ENCODE measurements around the gene NEDD4L.

NEDD4L gene

DNA sequence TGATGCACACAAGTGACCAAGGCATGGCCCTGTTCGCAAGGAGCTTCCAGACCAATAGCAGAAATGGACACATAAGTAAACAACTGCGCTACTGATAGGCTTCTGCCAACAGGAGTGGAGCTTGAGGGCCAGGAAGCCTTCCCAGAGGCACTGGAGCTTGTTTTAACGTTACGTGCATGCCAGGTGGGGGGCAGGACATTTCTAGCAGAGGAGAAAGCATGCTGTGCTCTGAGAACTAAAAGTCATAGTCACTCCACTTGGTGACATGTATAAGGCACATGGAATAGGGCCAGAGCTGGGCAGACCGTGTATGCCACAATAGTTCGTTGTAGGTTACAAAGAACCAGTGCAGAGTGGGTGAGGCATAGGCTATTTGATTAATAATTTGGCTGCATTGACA lies 184.2 kb downstream of the NEDD4L start:
- in situ Hi-C loops (cut with MboI; ENCODE audit: low sequenced_read_pairs), result no loop called here

DNA sequence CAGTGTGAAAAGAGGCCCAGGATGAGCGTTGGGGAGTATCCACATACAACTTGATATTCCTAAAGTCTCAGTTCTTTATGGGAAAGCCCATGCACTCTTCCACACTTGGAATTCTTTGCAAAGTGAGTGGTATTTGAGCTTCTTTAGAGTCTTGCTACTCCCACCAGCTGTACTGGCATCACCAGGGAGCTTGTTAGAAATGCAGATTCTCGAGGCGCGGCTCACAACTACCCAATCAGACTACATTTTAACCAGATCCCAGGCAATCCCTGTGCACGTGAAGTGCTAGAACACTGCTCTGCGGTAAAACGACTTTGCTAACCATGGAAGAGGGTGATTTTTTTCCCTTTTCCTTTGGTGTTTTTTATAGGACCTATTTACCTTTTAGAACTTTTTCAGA lies 184.7 kb downstream of the NEDD4L start:
- in situ Hi-C loops (cut with MboI; ENCODE audit: low sequenced_read_pairs), result no loop called here

DNA sequence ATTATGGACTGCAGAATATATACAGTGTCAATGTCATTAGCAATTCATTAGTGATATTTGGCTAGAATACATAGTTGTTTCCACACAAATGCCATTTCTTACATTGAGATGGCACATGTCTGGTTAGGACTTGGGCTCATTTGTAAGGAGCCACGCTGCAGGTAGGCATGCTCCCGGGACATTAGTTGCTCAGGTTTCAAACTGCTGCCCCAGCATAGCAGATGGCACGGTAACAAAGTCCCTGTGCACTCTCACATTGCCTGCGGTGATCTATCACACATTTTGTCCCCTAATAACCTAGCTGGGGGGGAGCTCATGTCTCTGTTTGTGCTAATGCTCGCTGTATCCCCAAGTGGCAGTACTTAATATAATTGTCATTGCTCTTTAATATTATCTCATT lies 185.1 kb downstream of the NEDD4L start:
- in situ Hi-C loops (cut with MboI; ENCODE audit: low sequenced_read_pairs), result no loop called here

DNA sequence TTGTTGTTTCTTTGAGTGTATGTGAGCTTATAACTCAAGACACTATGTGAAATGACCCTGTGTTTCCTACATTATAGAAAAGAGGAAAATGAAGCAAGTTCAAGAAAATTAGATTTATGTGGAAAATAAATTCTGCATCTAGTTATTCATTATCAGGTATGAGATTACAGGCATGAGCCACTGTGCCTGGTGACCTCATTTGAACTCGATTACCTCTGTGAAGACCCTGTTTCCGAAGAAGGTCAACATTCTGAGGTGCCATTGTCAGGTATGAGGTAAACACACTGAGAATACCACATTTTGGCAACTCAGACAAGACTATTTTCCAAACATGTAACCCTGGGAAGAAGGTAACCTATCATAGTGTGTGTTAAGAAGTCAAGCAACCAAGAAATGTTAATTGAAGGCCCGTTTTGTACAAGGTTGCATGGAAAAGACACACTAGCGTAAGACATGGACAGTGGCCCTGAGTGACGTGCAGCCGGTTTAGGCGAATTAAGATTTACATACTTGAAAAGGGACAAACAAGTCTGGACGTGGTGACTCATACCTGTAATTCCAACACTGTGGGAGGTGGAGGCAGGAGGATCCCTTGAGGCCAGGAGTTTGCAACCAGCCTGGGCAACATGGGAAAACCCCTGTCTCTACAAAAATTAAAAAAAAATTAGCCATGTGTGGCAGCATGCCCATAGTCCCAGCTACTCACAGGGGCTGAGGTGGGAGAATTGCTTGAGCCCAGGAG lies 186.6 kb downstream of the NEDD4L start:
- in situ Hi-C loops (cut with MboI; ENCODE audit: low sequenced_read_pairs), result no loop called here

DNA sequence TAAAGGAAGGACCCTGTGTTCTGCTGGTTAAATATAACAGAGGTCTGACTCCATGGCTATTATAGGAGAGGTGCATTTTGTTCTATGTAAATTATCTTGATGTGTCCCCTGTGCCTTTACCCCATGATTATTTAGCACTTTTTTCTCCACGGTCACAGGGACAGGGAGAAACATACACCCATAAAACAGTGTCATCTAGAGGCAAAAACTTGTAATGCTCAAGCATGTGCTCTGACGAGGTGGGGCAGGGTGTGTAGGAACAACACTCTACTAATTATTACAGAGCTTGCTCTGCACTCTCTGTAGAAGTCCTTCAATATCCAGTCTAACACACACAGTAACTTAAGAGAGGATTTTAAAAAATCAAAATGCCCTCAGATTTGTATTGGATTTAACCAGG lies 187.9 kb downstream of the NEDD4L start:
- in situ Hi-C loops (cut with MboI; ENCODE audit: low sequenced_read_pairs), result no loop called here

DNA sequence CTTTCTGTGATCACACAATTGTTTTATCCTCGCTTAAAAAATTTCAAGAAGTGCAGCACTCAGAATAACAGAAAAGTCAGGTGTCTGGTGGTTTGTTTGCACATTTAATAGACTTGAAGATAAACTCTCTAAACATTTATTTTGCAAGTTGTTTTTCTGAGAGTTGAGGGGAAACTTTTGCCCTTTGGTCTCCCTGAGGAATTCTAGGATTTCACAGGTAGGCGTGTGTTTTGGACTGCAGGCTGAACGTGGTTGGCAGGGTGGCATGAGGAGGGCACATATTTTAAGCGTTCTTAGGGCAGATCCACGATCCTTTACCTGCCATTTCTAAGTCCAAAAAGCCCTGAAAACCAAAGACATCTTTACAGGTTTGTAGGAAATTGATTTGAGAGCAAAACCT lies 188.6 kb downstream of the NEDD4L start:
- in situ Hi-C loops (cut with MboI; ENCODE audit: low sequenced_read_pairs), result no loop called here

DNA sequence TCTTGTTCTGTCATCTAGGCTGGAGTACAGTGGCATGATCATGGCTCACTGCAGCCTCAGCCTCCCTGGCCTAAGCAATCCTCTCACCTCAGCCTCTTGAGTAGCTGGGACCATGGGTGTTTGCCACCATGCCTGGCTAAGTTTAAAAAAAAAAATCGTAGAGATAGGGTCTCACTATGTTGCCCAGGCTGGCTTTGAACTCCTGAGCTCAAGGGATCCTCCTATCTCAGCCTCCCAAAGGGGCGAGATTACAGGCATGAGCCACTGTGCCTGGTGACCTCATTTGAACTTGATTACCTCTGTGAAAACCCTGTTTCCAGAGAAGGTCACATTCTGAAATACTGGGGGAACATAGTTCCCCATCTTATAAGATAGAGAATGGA lies 190.3 kb downstream of the NEDD4L start:
- in situ Hi-C loops (cut with MboI; ENCODE audit: low sequenced_read_pairs), result no loop called here

- in situ Hi-C loops (cut with MboI; ENCODE audit: low sequenced_read_pairs), result no loop called here
Measured at GRCh38 chr18:58235001-58235436, 191.0 kb downstream of the NEDD4L start.

GRCh38 chr18:58239879-58240278 lies 195.9 kb downstream of the NEDD4L start:
- in situ Hi-C loops (cut with MboI; ENCODE audit: low sequenced_read_pairs), result no loop called here

GRCh38 chr18:58241026-58241679 lies 197.1 kb downstream of the NEDD4L start:
- in situ Hi-C loops (cut with MboI; ENCODE audit: low sequenced_read_pairs), result no loop called here

GRCh38 chr18:58241877-58242276 lies 197.9 kb downstream of the NEDD4L start:
- in situ Hi-C loops (cut with MboI; ENCODE audit: low sequenced_read_pairs), result no loop called here

GRCh38 chr18:58242435-58242834 lies 198.4 kb downstream of the NEDD4L start:
- in situ Hi-C loops (cut with MboI; ENCODE audit: low sequenced_read_pairs), result no loop called here

DNA sequence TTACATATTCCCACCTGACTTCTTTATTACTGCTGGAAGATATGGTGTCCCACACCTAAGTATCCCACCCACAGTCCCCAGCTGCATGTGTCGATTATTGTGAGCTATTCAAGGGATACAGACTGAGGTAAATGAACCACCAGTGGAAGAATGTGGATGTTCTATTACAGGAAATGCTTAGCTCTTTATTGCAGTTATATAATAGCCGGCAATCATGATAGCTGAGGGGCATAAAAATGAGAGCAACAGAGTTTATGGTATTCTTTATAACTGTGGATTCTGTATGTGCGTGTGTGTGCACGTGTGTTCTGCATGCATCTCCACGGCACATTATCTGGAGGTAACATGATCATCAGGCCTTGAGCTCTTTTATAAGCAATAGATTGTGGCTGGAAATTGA lies 198.9 kb downstream of the NEDD4L start:
- in situ Hi-C loops (cut with MboI; ENCODE audit: low sequenced_read_pairs), result no loop called here

DNA sequence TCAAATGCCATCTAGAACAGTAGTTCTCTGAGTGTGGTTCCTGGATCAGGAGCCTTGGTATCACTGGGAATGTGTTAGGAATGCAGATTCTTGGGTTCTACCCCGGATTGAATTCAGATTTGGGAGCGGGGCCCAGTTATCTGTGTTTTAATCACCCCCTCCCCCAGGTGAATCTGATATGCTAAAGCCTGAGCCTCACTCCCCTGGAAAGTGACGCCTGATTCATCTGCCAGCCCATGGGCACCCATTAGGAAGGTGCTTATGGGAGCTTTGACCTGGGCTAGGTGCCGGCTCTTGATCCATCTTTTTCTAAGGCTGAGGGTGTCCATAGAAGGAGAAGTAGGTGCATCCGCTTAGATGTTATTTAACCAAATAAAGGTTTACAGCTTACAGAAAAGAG lies 199.4 kb downstream of the NEDD4L start:
- in situ Hi-C loops (cut with MboI; ENCODE audit: low sequenced_read_pairs), result no loop called here

- in situ Hi-C loops (cut with MboI; ENCODE audit: low sequenced_read_pairs), result no loop called here
Measured at GRCh38 chr18:58247363-58247834, 203.4 kb downstream of the NEDD4L start.

- in situ Hi-C loops (cut with MboI; ENCODE audit: low sequenced_read_pairs), result no loop called here
Measured at GRCh38 chr18:58249712-58250111, 205.7 kb downstream of the NEDD4L start.

GRCh38 chr18:58251416-58251815 lies 207.4 kb downstream of the NEDD4L start:
- in situ Hi-C loops (cut with MboI; ENCODE audit: low sequenced_read_pairs), result no loop called here

GRCh38 chr18:58252166-58252565 lies 208.1 kb downstream of the NEDD4L start:
- in situ Hi-C loops (cut with MboI; ENCODE audit: low sequenced_read_pairs), result no loop called here

- in situ Hi-C loops (cut with MboI; ENCODE audit: low sequenced_read_pairs), result no loop called here
Measured at GRCh38 chr18:58253318-58253717, 209.3 kb downstream of the NEDD4L start.

- in situ Hi-C loops (cut with MboI; ENCODE audit: low sequenced_read_pairs), result no loop called here
Measured at GRCh38 chr18:58253871-58254270, 209.8 kb downstream of the NEDD4L start.

- in situ Hi-C loops (cut with MboI; ENCODE audit: low sequenced_read_pairs), result no loop called here
Measured at GRCh38 chr18:58254873-58255511, 211.0 kb downstream of the NEDD4L start.

DNA sequence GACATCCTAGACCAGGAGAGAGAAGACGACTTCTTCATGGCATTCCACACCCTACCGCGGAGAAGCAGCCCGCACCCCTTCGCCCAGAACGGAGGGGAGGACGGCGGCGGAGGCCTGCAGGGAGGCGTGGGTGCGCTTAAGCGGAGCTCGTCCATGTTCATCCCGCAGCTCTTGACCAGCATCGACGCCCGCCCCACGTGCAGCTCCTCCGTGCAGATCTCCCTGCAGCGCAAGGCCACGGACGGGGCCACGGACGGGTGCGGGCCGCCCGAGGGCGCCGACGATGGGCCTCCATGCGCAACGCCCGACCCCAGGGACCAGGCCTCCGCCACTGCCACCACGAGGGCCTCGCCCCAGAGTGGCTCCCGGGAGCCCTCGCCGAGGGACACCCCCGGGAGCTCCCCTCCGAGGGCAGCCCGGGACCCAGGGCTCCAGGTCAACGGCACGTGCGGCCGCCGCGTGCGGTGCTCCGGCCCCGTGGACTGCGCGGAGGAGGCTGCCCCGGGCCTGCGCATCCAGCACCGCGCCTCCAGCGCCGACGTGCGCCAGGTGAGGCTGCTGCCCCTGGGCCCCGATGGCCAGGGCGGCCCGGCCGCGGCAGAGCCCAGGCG lies 211.8 kb downstream of the NEDD4L start:
- in situ Hi-C loops (cut with MboI; ENCODE audit: low sequenced_read_pairs), result no loop called here

Measured in HL-60/S4 (cell line).